ENCODE measurements around the gene DGKG. TPM values are rescaled to one million over a fixed set of nuclear protein-coding genes. Genes with fewer than 3 reads are reported as not detected.

DGKG gene
- total RNA-seq, 1 donor from 2014 or later: 0.22 TPM

GRCh38 chr3:186273586-186273985, 88.4 kb downstream of the DGKG start:
- Mint-ChIP-seq H3K27me3 (ENCODE audit: insufficient read depth, low read depth) (peaks cover 6% of the 10 kb centered on the region), H3K27ac (no peak overlapping the region), H3K4me3 (no peak overlapping the region), H3K9me3 (no peaks in the 10 kb centered on the region), H3K4me1 (no peaks in the 10 kb centered on the region), H3K36me3 (no peaks in the 10 kb centered on the region)
- H3K36me3 ChIP-seq: no peaks in the 10 kb centered on the region
- TF ChIP-seq EZH2 (IDR thresholded peaks at IDR 0.05): no peak
- TF ChIP-seq EZH2phosphoT487 (IDR thresholded peaks at IDR 0.05): no peak
- TF ChIP-seq, protein P1, sequence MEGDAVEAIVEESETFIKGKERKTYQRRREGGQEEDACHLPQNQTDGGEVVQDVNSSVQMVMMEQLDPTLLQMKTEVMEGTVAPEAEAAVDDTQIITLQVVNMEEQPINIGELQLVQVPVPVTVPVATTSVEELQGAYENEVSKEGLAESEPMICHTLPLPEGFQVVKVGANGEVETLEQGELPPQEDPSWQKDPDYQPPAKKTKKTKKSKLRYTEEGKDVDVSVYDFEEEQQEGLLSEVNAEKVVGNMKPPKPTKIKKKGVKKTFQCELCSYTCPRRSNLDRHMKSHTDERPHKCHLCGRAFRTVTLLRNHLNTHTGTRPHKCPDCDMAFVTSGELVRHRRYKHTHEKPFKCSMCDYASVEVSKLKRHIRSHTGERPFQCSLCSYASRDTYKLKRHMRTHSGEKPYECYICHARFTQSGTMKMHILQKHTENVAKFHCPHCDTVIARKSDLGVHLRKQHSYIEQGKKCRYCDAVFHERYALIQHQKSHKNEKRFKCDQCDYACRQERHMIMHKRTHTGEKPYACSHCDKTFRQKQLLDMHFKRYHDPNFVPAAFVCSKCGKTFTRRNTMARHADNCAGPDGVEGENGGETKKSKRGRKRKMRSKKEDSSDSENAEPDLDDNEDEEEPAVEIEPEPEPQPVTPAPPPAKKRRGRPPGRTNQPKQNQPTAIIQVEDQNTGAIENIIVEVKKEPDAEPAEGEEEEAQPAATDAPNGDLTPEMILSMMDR (IDR thresholded peaks at IDR 0.05): no peak
- no peaks in the 10 kb centered on the region for H4K20me1 ChIP-seq (ENCODE audit: low read depth)
- no peaks in the 10 kb centered on the region for H3K9me3 ChIP-seq (ENCODE audit: low read depth)
- no peaks in the 10 kb centered on the region for H3K4me1 ChIP-seq
- no peak overlapping the region for H3K4me2 ChIP-seq
- H3K27ac ChIP-seq: no peak overlapping the region
- no peaks in the 10 kb centered on the region for H3F3A ChIP-seq (ENCODE audit: low read depth)
- H3K27me3 ChIP-seq: peaks cover 6% of the 10 kb centered on the region
- no peak for DNase-seq (ENCODE audit: low spot score)
- H3K79me2 ChIP-seq (ENCODE audit: low read depth): no peaks in the 10 kb centered on the region
- H3K4me3 ChIP-seq: no peak overlapping the region
- no peak overlapping the region for H3K9ac ChIP-seq
- H2AFZ ChIP-seq (replicated peaks): no peak overlapping the region

GRCh38 chr3:186270701-186271100, 91.3 kb downstream of the DGKG start:
- no peaks in the 10 kb centered on the region for H3K4me1 ChIP-seq
- no peaks in the 10 kb centered on the region for H3K9me3 Mint-ChIP-seq
- no peak overlapping the region for H3K27ac Mint-ChIP-seq
- no peaks in the 10 kb centered on the region for H3K36me3 ChIP-seq
- TF ChIP-seq EZH2 (IDR thresholded peaks at IDR 0.05) (no peak), EZH2phosphoT487 (IDR thresholded peaks at IDR 0.05) (no peak)
- TF ChIP-seq, protein P1 (IDR thresholded peaks at IDR 0.05): no peak
- peaks cover 9% of the 10 kb centered on the region for H3K4me1 Mint-ChIP-seq
- no peak overlapping the region for H3K27ac ChIP-seq
- no peak overlapping the region for H3K9ac ChIP-seq
- no peaks in the 10 kb centered on the region for H3F3A ChIP-seq (ENCODE audit: low read depth)
- no peaks in the 10 kb centered on the region for H3K9me3 ChIP-seq (ENCODE audit: low read depth)
- no peak overlapping the region for H2AFZ ChIP-seq (replicated peaks)
- DNase-seq (ENCODE audit: low spot score): no peak
- H3K4me2 ChIP-seq: no peak overlapping the region
- no peak overlapping the region for H3K4me3 Mint-ChIP-seq
- H3K4me3 ChIP-seq: no peak overlapping the region
- H3K79me2 ChIP-seq (ENCODE audit: low read depth): no peaks in the 10 kb centered on the region
- H3K36me3 Mint-ChIP-seq: no peaks in the 10 kb centered on the region
- H3K27me3 Mint-ChIP-seq (ENCODE audit: insufficient read depth, low read depth): peaks cover 6% of the 10 kb centered on the region
- no peaks in the 10 kb centered on the region for H4K20me1 ChIP-seq (ENCODE audit: low read depth)
- H3K27me3 ChIP-seq: no peaks in the 10 kb centered on the region

DNA sequence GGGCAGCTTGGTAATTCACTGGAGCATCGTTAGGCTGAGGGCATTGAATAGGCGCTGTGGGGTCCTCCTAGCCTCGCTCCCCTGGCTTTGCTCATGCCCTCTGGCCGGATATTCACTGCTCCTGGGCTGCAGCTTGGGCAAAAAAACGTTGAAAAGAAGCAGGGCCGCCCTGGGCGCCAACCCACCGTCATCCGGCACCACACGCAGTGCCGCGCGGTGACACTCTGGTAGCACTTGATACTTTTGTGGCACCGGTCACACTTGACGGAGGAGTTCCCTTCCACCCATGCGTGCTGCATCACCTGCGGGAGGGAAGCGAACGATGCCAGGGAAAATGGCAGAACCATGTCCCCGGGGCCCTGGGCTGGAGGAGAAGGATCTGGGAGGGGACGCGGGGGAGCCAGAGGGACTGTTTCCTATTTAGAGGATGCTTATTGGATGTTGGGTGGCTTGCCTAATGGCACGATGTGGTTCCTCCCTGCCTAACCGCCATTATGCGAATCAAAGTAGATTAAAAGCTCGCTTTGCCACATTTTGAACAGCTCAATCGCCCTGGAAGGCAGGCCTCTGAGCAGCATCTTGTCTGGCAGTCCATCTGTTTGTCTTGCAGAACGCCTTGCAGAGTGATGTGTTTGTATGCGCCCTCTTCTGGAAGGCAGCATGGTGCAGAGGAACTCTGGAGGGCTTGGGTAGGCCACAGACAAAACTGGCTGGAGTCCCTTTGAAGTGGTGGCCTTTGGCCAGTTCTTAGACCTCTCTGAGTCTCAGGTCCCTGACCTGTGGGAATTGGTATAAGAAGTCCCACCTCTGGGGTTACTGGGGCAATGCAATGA, 93.2 kb downstream of the DGKG start:
- no peaks in the 10 kb centered on the region for H3K36me3 Mint-ChIP-seq
- no peaks in the 10 kb centered on the region for H3K36me3 ChIP-seq
- peak overlapping the region; percentile 34 for H2AFZ ChIP-seq (replicated peaks)
- H3F3A ChIP-seq (ENCODE audit: low read depth): no peaks in the 10 kb centered on the region
- no peak overlapping the region for H3K27ac Mint-ChIP-seq
- H3K4me2 ChIP-seq: no peak overlapping the region
- no peaks in the 10 kb centered on the region for H3K9me3 ChIP-seq (ENCODE audit: low read depth)
- no peak overlapping the region for H3K9ac ChIP-seq
- no peak overlapping the region for H3K27ac ChIP-seq
- no peak overlapping the region for H3K4me3 ChIP-seq
- peaks cover 12% of the 10 kb centered on the region for H3K4me1 Mint-ChIP-seq
- TF ChIP-seq, protein P1 (IDR thresholded peaks at IDR 0.05): peak; percentile 50
- TF ChIP-seq EZH2phosphoT487 (IDR thresholded peaks at IDR 0.05): no peak
- TF ChIP-seq EZH2 (IDR thresholded peaks at IDR 0.05): no peak
- H4K20me1 ChIP-seq (ENCODE audit: low read depth): no peaks in the 10 kb centered on the region
- peaks cover 6% of the 10 kb centered on the region for H3K27me3 Mint-ChIP-seq (ENCODE audit: insufficient read depth, low read depth)
- no peak overlapping the region for H3K4me3 Mint-ChIP-seq
- H3K79me2 ChIP-seq (ENCODE audit: low read depth): no peaks in the 10 kb centered on the region
- H3K4me1 ChIP-seq: peaks cover 8% of the 10 kb centered on the region
- DNase-seq (ENCODE audit: low spot score): peak; percentile 52
- H3K27me3 ChIP-seq: no peaks in the 10 kb centered on the region
- no peaks in the 10 kb centered on the region for H3K9me3 Mint-ChIP-seq
